Umbilical cord (tissue), 2 donors: ENCODE measurements around the gene PFDN6. TPM values are rescaled to one million over a fixed set of nuclear protein-coding genes. Genes with fewer than 3 reads are reported as not detected.

ENCODE experiments used
- DNase-seq: peaks from one replicate; pipeline ENCODE4 v3.0.0-alpha.2; 2015; ENCODE audit warnings: low spot score
- total RNA-seq: library from RNA; depleted of rRNA; stranded (reverse); fragments of >200 nt; gene quantifications from one replicate; pipeline ENCODE4 v1.2.3, GENCODE V29; 2014; ENCODE audit warnings: low replicate concordance; ENCODE audit not compliant: insufficient read depth

The PFDN6 gene
- total RNA-seq, 1 donor from 2014 or later, result 10.1 TPM

GRCh38 chr6:33316603-33317418 is 27.4 kb downstream of the PFDN6 start:
- no peak for DNase-seq

- no peak for DNase-seq
These were observed 27.9 kb downstream of the PFDN6 start for GRCh38 chr6:33317419-33317668.

- DNase-seq, result peak; percentile 100
These were observed 28.4 kb downstream of the PFDN6 start, which contains the start of gene ZBTB22 for GRCh38 chr6:33317669-33318425. TSS of gene ZBTB22 (minus strand) at chr6:33317744. CDS start at chr6:33316916, 828 bp downstream.

GRCh38 chr6:33318426-33319073 is 29.1 kb downstream of the PFDN6 start:
- no peak for DNase-seq

- no peak for DNase-seq
These were observed 30.5 kb downstream of the PFDN6 start for GRCh38 chr6:33319939-33320314.

- DNase-seq, result no peak
These were observed 31.1 kb downstream of the PFDN6 start for GRCh38 chr6:33320315-33321181.

- DNase-seq, result no peak
These were observed 31.8 kb downstream of the PFDN6 start for GRCh38 chr6:33321227-33321626.

- DNase-seq, result no peak
These were observed 34.2 kb downstream of the PFDN6 start for GRCh38 chr6:33323623-33323948.

- DNase-seq, result peak; percentile 8
These were observed 34.7 kb downstream of the PFDN6 start for GRCh38 chr6:33324125-33324524.

GRCh38 chr6:33329058-33329457 is 39.7 kb downstream of the PFDN6 start:
- DNase-seq, result no peak

- no peak for DNase-seq
These were observed 41.3 kb downstream of the PFDN6 start for GRCh38 chr6:33330736-33331135.

GRCh38 chr6:33333666-33334065 is 44.3 kb downstream of the PFDN6 start:
- DNase-seq, result no peak

GRCh38 chr6:33335916-33336315 is 46.5 kb downstream of the PFDN6 start:
- no peak for DNase-seq

GRCh38 chr6:33336495-33336894 is 47.1 kb downstream of the PFDN6 start:
- no peak for DNase-seq

- DNase-seq, result no peak
These were observed 49.8 kb downstream of the PFDN6 start for GRCh38 chr6:33339193-33339592.

Other genes with a start within 250 kb of the PFDN6 start
- 24.8 TPM for gene HLA-DPA1, start 216.0 kb upstream of the PFDN6 start, total RNA-seq
- gene HLA-DPB1, start 213.6 kb upstream of the PFDN6 start, total RNA-seq, result 1.7 TPM
- 0.72 TPM for gene COL11A2, start 97.1 kb upstream of the PFDN6 start, total RNA-seq
- gene RXRB, start 88.9 kb upstream of the PFDN6 start, total RNA-seq, result 19.0 TPM
- 78.0 TPM for gene SLC39A7, start 88.7 kb upstream of the PFDN6 start, total RNA-seq
- 9.6 TPM for gene HSD17B8, start 84.9 kb upstream of the PFDN6 start, total RNA-seq
- gene RING1, start 81.1 kb upstream of the PFDN6 start, total RNA-seq, result 13.7 TPM
- 33.7 TPM for gene VPS52, start 17.7 kb upstream of the PFDN6 start, total RNA-seq
- 2,699 TPM for gene RPS18, start 17.5 kb upstream of the PFDN6 start, total RNA-seq
- 7.7 TPM for gene B3GALT4, start 12.5 kb upstream of the PFDN6 start, total RNA-seq
- 45.0 TPM for gene WDR46, start 362 bp upstream of the PFDN6 start, total RNA-seq
- 15.4 TPM for gene RGL2, start 9.3 kb downstream of the PFDN6 start, total RNA-seq
- 29.4 TPM for gene TAPBP, start 24.5 kb downstream of the PFDN6 start, total RNA-seq
- 14.0 TPM for gene ZBTB22, start 28.1 kb downstream of the PFDN6 start, total RNA-seq
- gene DAXX, start 33.4 kb downstream of the PFDN6 start, total RNA-seq, result 14.0 TPM
- 7.5 TPM for gene KIFC1, start 102.2 kb downstream of the PFDN6 start, total RNA-seq
- gene PHF1, start 121.4 kb downstream of the PFDN6 start, total RNA-seq, result 17.3 TPM
- 55.4 TPM for gene CUTA, start 128.5 kb downstream of the PFDN6 start, total RNA-seq
- 7.5 TPM for gene SYNGAP1, start 130.5 kb downstream of the PFDN6 start, total RNA-seq
- gene ZBTB9, start 165.0 kb downstream of the PFDN6 start, total RNA-seq, result 10.4 TPM